Naive B cell (primary cell): ENCODE results near the gene CFAP92. TPM values are rescaled to one million over a fixed set of nuclear protein-coding genes. Genes with fewer than 3 reads are reported as not detected.

Source experiments
- ATAC-seq, 2 donors: fragments of 150-1000 bp; cut with Tn5 transposase; 2 replicates each; pipeline ENCODE4 v1.10.0; 2021; ENCODE audit warnings: low read depth in 2 of 2, mild to moderate bottlenecking in 2 of 2, moderate library complexity in 2 of 2
- DNase-seq: peaks from one replicate; pipeline ENCODE4 v3.0.0; 2022
- H3K27ac Mint-ChIP-seq, 6 donors: one replicate each; pipeline ENCODE4 v1.8.0; 2020 to 2022; ENCODE audit warnings: mild to moderate bottlenecking in 6 of 6, mixed read lengths in 6 of 6, moderate library complexity in 5 of 6, inconsistent platforms in 2 of 6
- H3K27me3 Mint-ChIP-seq, 3 donors: one replicate each; pipeline ENCODE4 v1.8.0; 2021 to 2022; ENCODE audit warnings: mixed read lengths in 3 of 3, mild to moderate bottlenecking in 1 of 3
- H3K36me3 Mint-ChIP-seq, 2 donors: one replicate each; pipeline ENCODE4 v1.8.0; 2020 to 2022; ENCODE audit warnings: mixed read lengths in 2 of 2, inconsistent platforms in 1 of 2, mild to moderate bottlenecking in 1 of 2
- H3K4me1 Mint-ChIP-seq, 3 donors: one replicate each; pipeline ENCODE4 v1.8.0; 2020 to 2022; ENCODE audit warnings: mixed read lengths in 3 of 3, inconsistent platforms in 1 of 3, mild to moderate bottlenecking in 1 of 3, moderate library complexity in 1 of 3
- H3K4me3 Mint-ChIP-seq, 8 donors: one replicate each; pipeline ENCODE4 v1.8.0; 2020 to 2022; ENCODE audit warnings: mild to moderate bottlenecking in 8 of 8, mixed read lengths in 8 of 8, moderate library complexity in 8 of 8, inconsistent platforms in 2 of 8
- H3K9me3 Mint-ChIP-seq, 7 donors: one replicate each; pipeline ENCODE4 v1.8.0; 2020 to 2022; ENCODE audit warnings: mixed read lengths in 7 of 7, mild to moderate bottlenecking in 5 of 7, inconsistent platforms in 2 of 7, moderate library complexity in 1 of 7
- polyA plus RNA-seq, 6 donors: library from polyadenylated mRNA; unstranded; fragments of 300-500 nt; fragmentation: Illumina TruSeq; gene quantifications; one replicate each; pipeline ENCODE4 v1.2.3, GENCODE V29; 2021; ENCODE audit warnings: low read depth in 6 of 6

CFAP92 gene
- polyA plus RNA-seq, 6 donors from 2014 or later: not detected

GRCh38 chr3:129007792-129008191, 13.9 kb upstream of the CFAP92 start:
- H3K4me1 Mint-ChIP-seq: peaks cover 14 to 21% (median 16%) of the 10 kb centered on the region in 3 donors
- DNase-seq (no peak), ATAC-seq (no peak)
- H3K4me3 Mint-ChIP-seq: no peak overlapping the region
- H3K36me3 Mint-ChIP-seq: no peaks in the 10 kb centered on the region
- peaks cover 29 to 44% (median 40%) of the 10 kb centered on the region in 3 donors for H3K27me3 Mint-ChIP-seq
- no peaks in the 10 kb centered on the region for H3K9me3 Mint-ChIP-seq
- no peak overlapping the region for H3K27ac Mint-ChIP-seq

DNA sequence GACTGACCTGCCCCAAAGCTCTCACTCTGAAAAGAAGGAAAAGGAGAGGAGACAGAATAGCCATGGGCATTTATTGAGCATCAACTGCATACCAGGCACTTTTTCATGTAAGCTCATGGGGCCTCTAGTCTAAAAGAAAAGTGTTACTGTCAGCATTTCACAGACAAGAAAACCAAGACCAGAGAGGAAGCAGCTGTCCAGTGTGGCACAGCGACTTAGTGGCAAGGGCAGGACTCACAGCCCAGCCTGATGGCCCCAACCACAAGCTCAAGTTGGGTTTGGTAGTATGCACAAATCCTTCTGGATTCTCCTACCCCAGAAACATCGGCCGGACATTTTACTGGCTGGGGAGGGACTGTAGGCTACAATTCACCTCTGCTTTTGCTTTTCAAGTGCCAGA, 13.0 kb upstream of the CFAP92 start:
- Mint-ChIP-seq H3K27ac (no peak overlapping the region), H3K36me3 (no peaks in the 10 kb centered on the region), H3K4me1 (peaks cover 22 to 29% (median 26%) of the 10 kb centered on the region in 3 donors), H3K9me3 (no peaks in the 10 kb centered on the region), H3K4me3 (peak overlapping the region in 1 of 8 donors; percentile 42), H3K27me3 (peaks cover 38 to 53% (median 48%) of the 10 kb centered on the region in 3 donors)
- ATAC-seq (no peak), DNase-seq (no peak)

DNA sequence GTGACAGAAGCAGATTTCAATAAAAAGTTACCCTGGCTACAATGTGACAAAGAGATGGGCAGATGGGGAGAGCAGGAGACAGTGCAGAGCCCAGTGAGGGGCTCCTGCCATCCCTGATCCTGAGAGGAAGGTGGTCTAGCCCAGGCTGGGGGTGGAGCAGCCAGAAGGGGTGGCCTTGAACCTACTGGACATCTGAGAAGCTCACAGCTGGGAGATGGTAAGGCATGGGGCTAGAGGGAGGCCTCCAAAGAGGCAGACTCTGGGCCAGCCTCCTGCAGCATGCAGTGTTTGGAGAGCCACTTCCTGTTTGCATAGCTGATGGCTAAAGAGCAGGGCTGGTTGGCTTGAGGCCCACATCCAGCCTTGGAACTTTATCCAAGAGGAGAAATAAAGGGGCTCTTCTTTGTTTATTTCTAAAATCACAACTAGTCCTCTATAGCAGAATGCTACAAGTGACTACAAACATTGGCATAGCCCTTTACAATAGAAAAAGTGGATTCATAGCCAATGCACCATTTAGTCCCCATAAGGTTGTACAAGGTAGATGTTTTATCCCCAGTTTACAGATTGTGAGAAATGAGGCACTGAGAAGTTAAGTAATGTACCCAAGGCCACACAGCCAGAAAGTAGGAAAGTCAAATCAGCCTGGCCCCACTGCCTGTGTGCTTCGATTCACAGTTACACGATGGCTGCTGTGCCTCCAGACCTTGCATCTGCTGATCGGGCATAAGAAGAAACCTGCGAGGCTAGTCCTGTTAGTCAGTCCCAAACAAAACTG, 11.8 kb upstream of the CFAP92 start:
- Mint-ChIP-seq H3K27ac (peak overlapping the region in 2 of 6 donors; percentile 32 to 72), H3K4me1 (peaks cover 24 to 33% (median 26%) of the 10 kb centered on the region in 3 donors), H3K9me3 (no peaks in the 10 kb centered on the region), H3K4me3 (peak overlapping the region in 1 of 8 donors; percentile 47), H3K27me3 (peaks cover 43 to 57% (median 50%) of the 10 kb centered on the region in 3 donors), H3K36me3 (no peaks in the 10 kb centered on the region)
- ATAC-seq (no peak), DNase-seq (no peak)

DNA sequence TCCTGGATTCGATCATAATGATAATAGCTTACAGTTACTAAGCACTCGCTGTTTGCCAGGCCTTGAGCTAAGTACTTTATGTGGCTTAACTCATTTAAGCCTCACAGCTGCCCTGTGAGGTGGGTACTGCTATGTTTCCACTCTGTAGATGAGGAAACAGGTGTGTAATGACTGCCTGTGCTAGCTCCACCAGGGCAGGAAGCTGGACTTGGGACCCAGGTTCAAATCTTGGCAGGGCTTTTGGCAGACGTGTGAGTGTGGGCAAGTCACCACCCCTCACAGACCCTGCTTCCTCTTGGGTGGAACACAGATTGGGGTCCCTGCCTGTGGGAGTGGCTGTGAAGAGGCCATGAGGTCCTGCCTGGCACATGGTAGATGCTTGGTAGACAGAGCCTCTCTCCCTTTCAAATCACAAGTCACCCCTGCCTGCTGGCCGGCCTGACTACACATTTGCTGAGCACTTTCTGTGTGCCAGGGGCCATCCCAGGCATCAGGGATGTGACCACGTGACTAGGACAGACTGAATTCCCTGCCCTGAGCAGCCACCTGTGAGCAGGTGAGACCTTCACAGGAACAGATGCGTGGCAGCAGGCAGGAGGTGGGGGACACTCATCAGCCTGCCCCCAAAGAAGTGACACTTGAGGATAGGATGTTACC, 10.9 kb upstream of the CFAP92 start:
- Mint-ChIP-seq H3K9me3 (no peaks in the 10 kb centered on the region), H3K36me3 (no peaks in the 10 kb centered on the region), H3K4me1 (peaks cover 26 to 33% (median 27%) of the 10 kb centered on the region in 3 donors), H3K4me3 (peak overlapping the region in 1 of 8 donors; percentile 53), H3K27me3 (peaks cover 52 to 61% (median 60%) of the 10 kb centered on the region in 3 donors), H3K27ac (peak overlapping the region in 1 of 6 donors; percentile 60)
- DNase-seq: no peak
- ATAC-seq: no peak

GRCh38 chr3:129003578-129004112, 9.8 kb upstream of the CFAP92 start:
- no peaks in the 10 kb centered on the region for H3K36me3 Mint-ChIP-seq
- H3K27me3 Mint-ChIP-seq: peaks cover 55 to 66% (median 61%) of the 10 kb centered on the region in 3 donors
- DNase-seq: no peak
- H3K9me3 Mint-ChIP-seq: no peaks in the 10 kb centered on the region
- H3K4me3 Mint-ChIP-seq: peak overlapping the region; percentile 44 to 80 (median 64)
- H3K27ac Mint-ChIP-seq: no peak overlapping the region
- H3K4me1 Mint-ChIP-seq: peaks cover 26 to 33% (median 27%) of the 10 kb centered on the region in 3 donors
- ATAC-seq: peak; percentile 80 to 82

- no peak for DNase-seq
- Mint-ChIP-seq H3K36me3 (no peaks in the 10 kb centered on the region), H3K9me3 (no peaks in the 10 kb centered on the region), H3K4me1 (peaks cover 26 to 33% (median 27%) of the 10 kb centered on the region in 3 donors), H3K27ac (peak overlapping the region in 4 of 6 donors; percentile 39 to 69 (median 52)), H3K27me3 (peaks cover 57 to 72% (median 64%) of the 10 kb centered on the region in 3 donors), H3K4me3 (peak overlapping the region; percentile 51 to 85 (median 72))
- peak in 1 of 2 donors; percentile 17 for ATAC-seq
Observed at GRCh38 chr3:129002573-129003569, 9.0 kb upstream of the CFAP92 start.

DNA sequence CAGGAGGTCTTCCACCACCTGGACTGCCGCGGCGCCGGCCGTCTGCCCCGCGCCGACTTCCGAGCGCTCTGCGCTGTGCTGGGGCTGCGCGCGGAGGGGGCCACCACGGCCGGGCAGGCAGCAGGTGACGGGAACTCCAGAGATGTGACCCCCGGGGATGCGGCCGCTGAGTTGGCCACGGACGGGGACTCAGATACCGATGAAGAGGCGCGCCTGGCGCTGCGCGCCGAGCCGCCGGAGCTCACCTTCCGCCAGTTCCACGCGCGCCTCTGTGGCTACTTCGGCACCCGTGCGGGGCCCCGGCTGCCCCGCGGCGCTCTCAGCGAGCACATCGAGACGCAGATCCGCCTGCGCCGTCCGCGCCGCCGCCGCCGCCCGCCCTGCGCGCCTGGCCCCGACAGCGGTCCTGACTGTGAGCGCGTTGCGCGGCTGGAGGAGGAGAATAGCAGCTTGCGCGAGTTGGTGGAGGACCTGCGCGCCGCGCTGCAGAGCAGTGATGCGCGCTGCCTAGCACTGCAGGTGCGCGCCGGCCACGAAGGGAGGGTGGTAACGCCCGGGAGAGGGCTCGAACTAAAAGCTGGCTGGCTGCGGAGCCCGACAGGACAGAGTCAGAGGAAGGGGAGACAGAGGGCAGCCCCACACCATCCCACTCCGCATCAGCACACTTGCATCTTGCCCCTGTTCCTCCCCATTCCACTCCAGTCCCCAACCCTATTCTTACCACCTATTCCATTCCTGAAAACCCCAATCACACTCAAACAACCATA, 8.1 kb upstream of the CFAP92 start:
- Mint-ChIP-seq H3K9me3 (no peaks in the 10 kb centered on the region), H3K27ac (peak overlapping the region in 4 of 6 donors; percentile 29 to 69 (median 51)), H3K27me3 (peaks cover 63 to 74% (median 64%) of the 10 kb centered on the region in 3 donors), H3K36me3 (no peaks in the 10 kb centered on the region), H3K4me1 (peaks cover 26 to 33% (median 27%) of the 10 kb centered on the region in 3 donors), H3K4me3 (peak overlapping the region; percentile 10 to 85 (median 70))
- DNase-seq (no peak), ATAC-seq (peak; percentile 62 to 65)

GRCh38 chr3:129001101-129001805, 7.4 kb upstream of the CFAP92 start, which contains the start of gene EFCC1:
TSS of gene EFCC1 (plus strand) at chr3:129001304. CDS start at chr3:129001629, 325 bp downstream.
- Mint-ChIP-seq H3K9me3 (no peaks in the 10 kb centered on the region), H3K27ac (peak within 1 kb of the TSS in 5 of 6 donors; percentile 26 to 69 (median 34)), H3K4me3 (peak within 1 kb of the TSS; percentile 10 to 85 (median 71)), H3K36me3 (no peaks in the 10 kb centered on the region), H3K4me1 (peaks cover 30 to 37% (median 32%) of the 10 kb centered on the region in 3 donors), H3K27me3 (peaks cover 58 to 68% (median 64%) of the 10 kb centered on the region in 3 donors)
- DNase-seq: no peak
- peak; percentile 4 to 7 for ATAC-seq

DNA sequence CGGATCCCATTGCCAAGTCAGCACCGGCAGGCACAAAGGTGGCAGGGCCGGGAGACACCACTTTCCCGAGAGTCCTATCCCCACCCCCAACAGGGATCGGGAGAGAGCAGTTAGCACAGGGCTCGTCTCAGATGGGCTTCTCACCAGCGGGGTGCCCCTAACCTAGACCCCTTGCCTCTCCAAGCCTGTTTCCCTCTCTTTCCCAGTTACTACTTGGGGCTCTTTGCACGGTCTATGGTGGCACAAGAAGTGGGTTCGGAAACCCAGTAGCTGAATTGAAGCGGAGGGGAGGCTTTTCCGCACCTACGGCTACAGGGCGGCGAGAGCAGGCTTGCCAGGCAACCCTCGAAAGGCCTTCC, 6.8 kb upstream of the CFAP92 start:
- peak overlapping the region in 2 of 6 donors; percentile 26 to 34 for H3K27ac Mint-ChIP-seq
- H3K9me3 Mint-ChIP-seq: no peaks in the 10 kb centered on the region
- no peak for DNase-seq
- peaks cover 34 to 38% (median 37%) of the 10 kb centered on the region in 3 donors for H3K4me1 Mint-ChIP-seq
- no peak for ATAC-seq
- H3K4me3 Mint-ChIP-seq: peak overlapping the region in 7 of 8 donors; percentile 1 to 80 (median 66)
- H3K27me3 Mint-ChIP-seq: peaks cover 62 to 69% (median 64%) of the 10 kb centered on the region in 3 donors
- no peaks in the 10 kb centered on the region for H3K36me3 Mint-ChIP-seq

GRCh38 chr3:128999102-128999501, 5.2 kb upstream of the CFAP92 start:
- ATAC-seq (no peak), DNase-seq (no peak)
- Mint-ChIP-seq H3K36me3 (no peaks in the 10 kb centered on the region), H3K4me1 (peaks cover 34 to 40% (median 37%) of the 10 kb centered on the region in 3 donors), H3K27me3 (peaks cover 48 to 58% (median 48%) of the 10 kb centered on the region in 3 donors), H3K4me3 (no peak overlapping the region), H3K9me3 (no peaks in the 10 kb centered on the region), H3K27ac (no peak overlapping the region)

- no peaks in the 10 kb centered on the region for H3K9me3 Mint-ChIP-seq
- H3K27me3 Mint-ChIP-seq: peaks cover 42 to 55% (median 45%) of the 10 kb centered on the region in 3 donors
- H3K4me3 Mint-ChIP-seq: no peak overlapping the region
- peaks cover 34 to 45% (median 38%) of the 10 kb centered on the region in 3 donors for H3K4me1 Mint-ChIP-seq
- H3K27ac Mint-ChIP-seq: no peak overlapping the region
- DNase-seq: no peak
- no peaks in the 10 kb centered on the region for H3K36me3 Mint-ChIP-seq
- no peak for ATAC-seq
Observed at GRCh38 chr3:128998561-128998960, 4.7 kb upstream of the CFAP92 start.
